ENCODE data around the gene FAM20C.

Gene FAM20C

GRCh38 chr7:232410-233248 is 40.3 kb downstream of the FAM20C start:
- peak overlapping the region; percentile 82 for H2BK120ac ChIP-seq (ENCODE audit: low read depth, low read length)
- H2AK5ac ChIP-seq (ENCODE audit: low read length, severe bottlenecking): no peak overlapping the region
- H3K4me2 ChIP-seq (ENCODE audit: low read length, poor library complexity, severe bottlenecking): no peak overlapping the region
- no peak overlapping the region for H3K23ac ChIP-seq (ENCODE audit: low read length in 2 of 2)
- peak overlapping the region; percentile 40 to 55 for H2BK12ac ChIP-seq (ENCODE audit: low read length in 2 of 2)
- no peaks in the 10 kb centered on the region for H3K9me3 ChIP-seq (ENCODE audit: control insufficient read depth, low read length)
- H3K18ac ChIP-seq (ENCODE audit: low read depth in 1 of 2, low read length in 2 of 2): peak overlapping the region; percentile 52 to 92
- no peak overlapping the region for H2AFZ ChIP-seq (ENCODE audit: low read depth, low read length)
- no peak overlapping the region for H3K27ac ChIP-seq (ENCODE audit: low read length, poor library complexity, severe bottlenecking)
- H2BK5ac ChIP-seq (ENCODE audit: low read depth, low read length, poor library complexity, severe bottlenecking): no peak overlapping the region
- H3K4me1 ChIP-seq (ENCODE audit: control insufficient read depth, insufficient read depth, low read depth, low read length): peaks cover 62% of the 10 kb centered on the region
- DNase-seq: peak; percentile 64
- peak overlapping the region; percentile 34 to 55 for H3K4ac ChIP-seq (ENCODE audit: low read depth in 1 of 2, low read length in 2 of 2)
- 82% methylated on average over 43 of the region's 43 CpGs for WGBS
- no peaks in the 10 kb centered on the region for H3K27me3 ChIP-seq (ENCODE audit: control insufficient read depth in 1 of 2, insufficient read depth in 1 of 2, low read length in 2 of 2)
- peak overlapping the region; percentile 80 for H3K9ac ChIP-seq (ENCODE audit: low read length)
- no peak overlapping the region for H3K14ac ChIP-seq (ENCODE audit: low read length in 2 of 2)
- peaks cover 20% of the 10 kb centered on the region for H3K79me1 ChIP-seq (replicated peaks; ENCODE audit: low read length, poor library complexity, severe bottlenecking)
- H4K8ac ChIP-seq (ENCODE audit: low read length): peak overlapping the region; percentile 66
- peak overlapping the region in 1 of 2 experiments; percentile 29 for H3K4me3 ChIP-seq (ENCODE audit: insufficient read depth in 1 of 2, low read depth in 1 of 2, low read length in 2 of 2)
- H2BK15ac ChIP-seq (ENCODE audit: low read depth, poor library complexity, severe bottlenecking): no peak overlapping the region
- peak overlapping the region; percentile 34 for H4K91ac ChIP-seq (ENCODE audit: low read length)
- peaks cover 29 to 45% of the 10 kb centered on the region in 2 experiments for H3K36me3 ChIP-seq (ENCODE audit: control insufficient read depth in 1 of 2, insufficient read depth in 2 of 2, low read depth in 1 of 2, low read length in 2 of 2)

GRCh38 chr7:233249-234035 is 41.1 kb downstream of the FAM20C start:
- peak overlapping the region; percentile 92 to 94 for H3K18ac ChIP-seq (ENCODE audit: low read depth in 1 of 2, low read length in 2 of 2)
- peak overlapping the region; percentile 99 for H4K91ac ChIP-seq (ENCODE audit: low read length)
- no peak overlapping the region for H3K4me2 ChIP-seq (ENCODE audit: low read length, poor library complexity, severe bottlenecking)
- no peak overlapping the region for H3K23ac ChIP-seq (ENCODE audit: low read length in 2 of 2)
- no peak overlapping the region for H2AFZ ChIP-seq (ENCODE audit: low read depth, low read length)
- peaks cover 23 to 40% of the 10 kb centered on the region in 2 experiments for H3K36me3 ChIP-seq (ENCODE audit: control insufficient read depth in 1 of 2, insufficient read depth in 2 of 2, low read depth in 1 of 2, low read length in 2 of 2)
- DNase-seq: peak; percentile 57
- H2BK120ac ChIP-seq (ENCODE audit: low read depth, low read length): peak overlapping the region; percentile 97
- H2AK5ac ChIP-seq (ENCODE audit: low read length, severe bottlenecking): no peak overlapping the region
- peak overlapping the region; percentile 44 to 95 for H2BK12ac ChIP-seq (ENCODE audit: low read length in 2 of 2)
- H3K4ac ChIP-seq (ENCODE audit: low read depth in 1 of 2, low read length in 2 of 2): peak overlapping the region; percentile 55 to 88
- no peaks in the 10 kb centered on the region for H3K9me3 ChIP-seq (ENCODE audit: control insufficient read depth, low read length)
- H3K9ac ChIP-seq (ENCODE audit: low read length): peak overlapping the region; percentile 80
- H2BK15ac ChIP-seq (ENCODE audit: low read depth, poor library complexity, severe bottlenecking): no peak overlapping the region
- H3K14ac ChIP-seq (ENCODE audit: low read length in 2 of 2): no peak overlapping the region
- H3K27ac ChIP-seq (ENCODE audit: low read length, poor library complexity, severe bottlenecking): no peak overlapping the region
- no peaks in the 10 kb centered on the region for H3K27me3 ChIP-seq (ENCODE audit: control insufficient read depth in 1 of 2, insufficient read depth in 1 of 2, low read length in 2 of 2)
- peaks cover 18% of the 10 kb centered on the region for H3K79me1 ChIP-seq (replicated peaks; ENCODE audit: low read length, poor library complexity, severe bottlenecking)
- H2BK5ac ChIP-seq (ENCODE audit: low read depth, low read length, poor library complexity, severe bottlenecking): no peak overlapping the region
- H4K8ac ChIP-seq (ENCODE audit: low read length): peak overlapping the region; percentile 95
- WGBS: 53% methylated on average over 23 of the region's 27 CpGs
- H3K4me3 ChIP-seq (ENCODE audit: insufficient read depth in 1 of 2, low read depth in 1 of 2, low read length in 2 of 2): peak overlapping the region in 1 of 2 experiments; percentile 43
- peaks cover 59% of the 10 kb centered on the region for H3K4me1 ChIP-seq (ENCODE audit: control insufficient read depth, insufficient read depth, low read depth, low read length)

- Histone ChIP-seq H3K4me1 (ENCODE audit: control insufficient read depth, insufficient read depth, low read depth, low read length) (peaks cover 52% of the 10 kb centered on the region), H3K4ac (ENCODE audit: low read depth in 1 of 2, low read length in 2 of 2) (peak overlapping the region; percentile 55 to 88), H3K9me3 (ENCODE audit: control insufficient read depth, low read length) (no peaks in the 10 kb centered on the region), H4K8ac (ENCODE audit: low read length) (peak overlapping the region; percentile 95), H3K9ac (ENCODE audit: low read length) (peak overlapping the region; percentile 80), H3K27me3 (ENCODE audit: control insufficient read depth in 1 of 2, insufficient read depth in 1 of 2, low read length in 2 of 2) (no peaks in the 10 kb centered on the region), H3K23ac (ENCODE audit: low read length in 2 of 2) (peak overlapping the region in 1 of 2 experiments; percentile 81), H2AK5ac (ENCODE audit: low read length, severe bottlenecking) (no peak overlapping the region), H3K14ac (ENCODE audit: low read length in 2 of 2) (peak overlapping the region in 1 of 2 experiments; percentile 76), H2BK12ac (ENCODE audit: low read length in 2 of 2) (peak overlapping the region; percentile 75 to 95), H3K18ac (ENCODE audit: low read depth in 1 of 2, low read length in 2 of 2) (peak overlapping the region; percentile 92 to 94), H2AFZ (ENCODE audit: low read depth, low read length) (no peak overlapping the region), H3K4me3 (ENCODE audit: insufficient read depth in 1 of 2, low read depth in 1 of 2, low read length in 2 of 2) (peak overlapping the region in 1 of 2 experiments; percentile 43), H2BK15ac (ENCODE audit: low read depth, poor library complexity, severe bottlenecking) (peak overlapping the region; percentile 34), H3K4me2 (ENCODE audit: low read length, poor library complexity, severe bottlenecking) (no peak overlapping the region), H3K79me1 (replicated peaks; ENCODE audit: low read length, poor library complexity, severe bottlenecking) (peaks cover 16% of the 10 kb centered on the region), H4K91ac (ENCODE audit: low read length) (peak overlapping the region; percentile 99), H3K36me3 (ENCODE audit: control insufficient read depth in 1 of 2, insufficient read depth in 2 of 2, low read depth in 1 of 2, low read length in 2 of 2) (peaks cover 19 to 37% of the 10 kb centered on the region in 2 experiments), H3K27ac (ENCODE audit: low read length, poor library complexity, severe bottlenecking) (no peak overlapping the region), H2BK120ac (ENCODE audit: low read depth, low read length) (peak overlapping the region; percentile 97), H2BK5ac (ENCODE audit: low read depth, low read length, poor library complexity, severe bottlenecking) (no peak overlapping the region)
- peak; percentile 70 for DNase-seq
- 69% methylated on average over 33 of the region's 33 CpGs for WGBS
Observed at GRCh38 chr7:234051-234707, 41.8 kb downstream of the FAM20C start.
